GM12801 (cell line): Measurements from ENCODE around the gene KLF4.

Experiments used
- TF ChIP-seq, protein P1 (sequence below): IDR thresholded peaks from one replicate; pipeline ENCODE4 v1.5.1; 2011; ENCODE audit warnings: control low read depth; ENCODE audit not compliant: insufficient read length; ENCODE audit errors: extremely low read depth

Gene KLF4

DNA sequence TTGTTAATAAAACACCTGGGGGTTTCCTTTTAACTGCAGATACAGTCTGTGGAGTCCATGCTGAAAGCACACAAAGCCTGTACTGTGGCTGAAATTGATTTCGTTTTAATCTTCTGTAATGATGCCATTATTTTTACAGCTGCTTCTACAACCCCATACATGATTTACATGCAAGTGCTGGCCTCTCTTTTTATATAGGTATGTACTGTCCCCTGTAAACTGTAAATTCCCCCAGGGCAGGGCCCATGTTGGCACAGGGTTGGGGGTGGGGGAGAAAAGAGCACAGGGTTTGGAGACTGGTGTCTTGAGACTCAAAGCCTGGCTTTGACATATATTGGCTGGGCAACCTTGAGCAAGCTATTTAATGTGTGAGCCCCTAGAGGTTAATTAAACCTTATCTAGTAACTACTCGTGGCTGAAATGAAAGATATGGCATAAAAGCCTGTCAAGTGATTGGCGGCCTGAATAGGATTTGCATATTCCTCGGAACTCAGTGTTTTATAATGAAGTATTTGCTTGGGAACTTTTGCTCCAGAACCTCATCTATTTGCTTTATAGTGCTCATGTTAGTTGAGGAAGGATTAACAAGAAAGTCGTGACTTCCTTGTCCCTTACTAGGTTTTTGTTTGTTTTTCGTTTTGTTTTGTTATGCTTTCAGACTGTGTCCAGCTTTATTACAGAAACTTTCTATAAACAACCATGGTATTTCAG, 34.0 kb downstream of the KLF4 start:
- TF ChIP-seq, protein P1, sequence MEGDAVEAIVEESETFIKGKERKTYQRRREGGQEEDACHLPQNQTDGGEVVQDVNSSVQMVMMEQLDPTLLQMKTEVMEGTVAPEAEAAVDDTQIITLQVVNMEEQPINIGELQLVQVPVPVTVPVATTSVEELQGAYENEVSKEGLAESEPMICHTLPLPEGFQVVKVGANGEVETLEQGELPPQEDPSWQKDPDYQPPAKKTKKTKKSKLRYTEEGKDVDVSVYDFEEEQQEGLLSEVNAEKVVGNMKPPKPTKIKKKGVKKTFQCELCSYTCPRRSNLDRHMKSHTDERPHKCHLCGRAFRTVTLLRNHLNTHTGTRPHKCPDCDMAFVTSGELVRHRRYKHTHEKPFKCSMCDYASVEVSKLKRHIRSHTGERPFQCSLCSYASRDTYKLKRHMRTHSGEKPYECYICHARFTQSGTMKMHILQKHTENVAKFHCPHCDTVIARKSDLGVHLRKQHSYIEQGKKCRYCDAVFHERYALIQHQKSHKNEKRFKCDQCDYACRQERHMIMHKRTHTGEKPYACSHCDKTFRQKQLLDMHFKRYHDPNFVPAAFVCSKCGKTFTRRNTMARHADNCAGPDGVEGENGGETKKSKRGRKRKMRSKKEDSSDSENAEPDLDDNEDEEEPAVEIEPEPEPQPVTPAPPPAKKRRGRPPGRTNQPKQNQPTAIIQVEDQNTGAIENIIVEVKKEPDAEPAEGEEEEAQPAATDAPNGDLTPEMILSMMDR = no peak

- TF ChIP-seq, protein P1 = no peak
Measured at GRCh38 chr9:107453479-107453878, 36.1 kb downstream of the KLF4 start.

GRCh38 chr9:107447834-107448233, 41.7 kb downstream of the KLF4 start:
- TF ChIP-seq, protein P1 = no peak

DNA sequence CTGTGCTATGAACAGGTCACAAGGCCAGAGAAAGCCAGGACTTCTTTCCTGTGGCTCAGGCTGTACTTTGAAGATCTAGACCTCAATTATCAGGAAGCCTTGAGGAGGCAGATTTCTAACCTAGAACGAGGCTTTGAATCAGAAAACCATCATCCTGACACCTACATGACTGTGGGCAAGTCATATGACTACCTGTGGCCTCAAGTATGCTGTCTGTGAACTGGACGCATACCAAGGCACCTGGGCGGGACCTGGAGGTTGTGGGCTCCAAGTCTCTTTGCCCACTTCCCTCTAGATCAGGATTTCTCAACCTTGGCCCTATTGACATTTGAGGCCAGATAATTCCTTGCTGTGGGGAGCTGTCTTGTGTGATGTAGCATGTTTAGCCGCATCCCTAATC, 42.5 kb downstream of the KLF4 start:
- TF ChIP-seq, protein P1 = no peak

- TF ChIP-seq, protein P1 = no peak
Measured at GRCh38 chr9:107446491-107446890, 43.1 kb downstream of the KLF4 start.

DNA sequence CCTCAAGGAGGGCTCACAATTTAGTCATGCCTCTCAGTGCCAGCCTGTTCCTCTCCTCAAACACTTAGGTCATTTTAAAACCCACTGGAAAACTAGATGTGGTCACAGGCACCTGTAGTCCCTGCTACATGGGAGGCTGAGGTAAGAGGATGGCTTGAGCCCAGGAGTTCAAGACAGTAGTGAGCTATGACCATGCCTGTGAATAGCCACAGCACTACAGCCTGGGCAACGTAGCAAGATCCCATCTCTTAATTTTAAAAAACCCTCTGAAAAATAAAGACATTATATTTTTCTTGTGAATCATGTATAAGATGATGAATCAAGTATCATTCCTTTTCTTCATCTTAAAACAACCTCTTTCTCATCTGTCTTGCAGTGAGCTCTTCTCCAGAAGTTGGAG, 45.8 kb downstream of the KLF4 start:
- TF ChIP-seq, protein P1 = no peak

- TF ChIP-seq, protein P1 = no peak
Measured at GRCh38 chr9:107439991-107440456, 49.5 kb downstream of the KLF4 start.
